ENCODE data around the gene MRPL36.

Gene MRPL36

GRCh38 chr5:1835431-1835830 is 35.8 kb upstream of the MRPL36 start:
- Mint-ChIP-seq H3K4me1 (ENCODE audit: low read depth) (no peaks in the 10 kb centered on the region), H3K36me3 (ENCODE audit: low read depth) (no peaks in the 10 kb centered on the region), H3K27ac (no peak overlapping the region), H3K9me3 (no peaks in the 10 kb centered on the region), H3K27me3 (peaks cover 4% of the 10 kb centered on the region), H3K4me3 (no peak overlapping the region)

GRCh38 chr5:1834721-1835429 is 35.2 kb upstream of the MRPL36 start:
- Mint-ChIP-seq H3K27ac (no peak overlapping the region), H3K36me3 (ENCODE audit: low read depth) (no peaks in the 10 kb centered on the region)

GRCh38 chr5:1834022-1834551 is 34.5 kb upstream of the MRPL36 start:
- Mint-ChIP-seq H3K27ac (no peak overlapping the region), H3K4me3 (no peak overlapping the region), H3K36me3 (ENCODE audit: low read depth) (no peaks in the 10 kb centered on the region), H3K9me3 (no peaks in the 10 kb centered on the region), H3K4me1 (ENCODE audit: low read depth) (no peaks in the 10 kb centered on the region), H3K27me3 (peaks cover under 1% of the 10 kb centered on the region)

More at GRCh38 chr5:1834721-1835429, 35.2 kb upstream of the MRPL36 start:
- peaks cover 3% of the 10 kb centered on the region for H3K27me3 Mint-ChIP-seq
- H3K4me3 Mint-ChIP-seq: no peak overlapping the region
- H3K4me1 Mint-ChIP-seq (ENCODE audit: low read depth): no peaks in the 10 kb centered on the region
- H3K9me3 Mint-ChIP-seq: no peaks in the 10 kb centered on the region

GRCh38 chr5:1833264-1834021 is 33.8 kb upstream of the MRPL36 start:
- no peaks in the 10 kb centered on the region for H3K27me3 Mint-ChIP-seq
- no peak overlapping the region for H3K27ac Mint-ChIP-seq
- H3K4me3 Mint-ChIP-seq: no peak overlapping the region
- H3K36me3 Mint-ChIP-seq (ENCODE audit: low read depth): no peaks in the 10 kb centered on the region
- no peaks in the 10 kb centered on the region for H3K4me1 Mint-ChIP-seq (ENCODE audit: low read depth)
- H3K9me3 Mint-ChIP-seq: no peaks in the 10 kb centered on the region

- no peak overlapping the region for H3K27ac Mint-ChIP-seq
- no peak overlapping the region for H3K4me3 Mint-ChIP-seq
- H3K9me3 Mint-ChIP-seq: no peaks in the 10 kb centered on the region
- no peaks in the 10 kb centered on the region for H3K36me3 Mint-ChIP-seq (ENCODE audit: low read depth)
- H3K4me1 Mint-ChIP-seq (ENCODE audit: low read depth): no peaks in the 10 kb centered on the region
- no peaks in the 10 kb centered on the region for H3K27me3 Mint-ChIP-seq
These were observed 33.0 kb upstream of the MRPL36 start for GRCh38 chr5:1832511-1833250.

- H3K9me3 Mint-ChIP-seq: no peaks in the 10 kb centered on the region
- no peak overlapping the region for H3K27ac Mint-ChIP-seq
- H3K27me3 Mint-ChIP-seq: no peaks in the 10 kb centered on the region
- H3K4me1 Mint-ChIP-seq (ENCODE audit: low read depth): no peaks in the 10 kb centered on the region
- H3K4me3 Mint-ChIP-seq: no peak overlapping the region
- peaks cover 6% of the 10 kb centered on the region for H3K36me3 Mint-ChIP-seq (ENCODE audit: low read depth)
These were observed 32.2 kb upstream of the MRPL36 start for GRCh38 chr5:1831677-1832313.

- H3K4me3 Mint-ChIP-seq: no peak overlapping the region
These were observed 31.6 kb upstream of the MRPL36 start for GRCh38 chr5:1831257-1831656.

GRCh38 chr5:1830571-1831228 is 31.1 kb upstream of the MRPL36 start:
- no peak overlapping the region for H3K4me3 Mint-ChIP-seq
- H3K4me1 Mint-ChIP-seq (ENCODE audit: low read depth): no peaks in the 10 kb centered on the region
- H3K27ac Mint-ChIP-seq: no peak overlapping the region
- no peaks in the 10 kb centered on the region for H3K27me3 Mint-ChIP-seq
- no peaks in the 10 kb centered on the region for H3K9me3 Mint-ChIP-seq
- H3K36me3 Mint-ChIP-seq (ENCODE audit: low read depth): peaks cover 12% of the 10 kb centered on the region

More at GRCh38 chr5:1831257-1831656, 31.6 kb upstream of the MRPL36 start:
- H3K36me3 Mint-ChIP-seq (ENCODE audit: low read depth): peaks cover 7% of the 10 kb centered on the region
- no peaks in the 10 kb centered on the region for H3K27me3 Mint-ChIP-seq
- no peaks in the 10 kb centered on the region for H3K9me3 Mint-ChIP-seq
- no peak overlapping the region for H3K27ac Mint-ChIP-seq
- H3K4me1 Mint-ChIP-seq (ENCODE audit: low read depth): no peaks in the 10 kb centered on the region

GRCh38 chr5:1827886-1828397 is 28.3 kb upstream of the MRPL36 start:
- Mint-ChIP-seq H3K9me3 (no peaks in the 10 kb centered on the region), H3K27me3 (no peaks in the 10 kb centered on the region), H3K36me3 (ENCODE audit: low read depth) (peaks cover 23% of the 10 kb centered on the region), H3K27ac (no peak overlapping the region), H3K4me1 (ENCODE audit: low read depth) (no peaks in the 10 kb centered on the region), H3K4me3 (no peak overlapping the region)

- no peaks in the 10 kb centered on the region for H3K27me3 Mint-ChIP-seq
- no peak overlapping the region for H3K27ac Mint-ChIP-seq
- no peaks in the 10 kb centered on the region for H3K4me1 Mint-ChIP-seq (ENCODE audit: low read depth)
- peaks cover 23% of the 10 kb centered on the region for H3K36me3 Mint-ChIP-seq (ENCODE audit: low read depth)
- no peaks in the 10 kb centered on the region for H3K9me3 Mint-ChIP-seq
- no peak overlapping the region for H3K4me3 Mint-ChIP-seq
These were observed 27.6 kb upstream of the MRPL36 start for GRCh38 chr5:1827025-1827885.

GRCh38 chr5:1826235-1826980 is 26.8 kb upstream of the MRPL36 start:
- H3K27ac Mint-ChIP-seq: no peak overlapping the region
- H3K36me3 Mint-ChIP-seq (ENCODE audit: low read depth): peaks cover 27% of the 10 kb centered on the region
- H3K4me3 Mint-ChIP-seq: no peak overlapping the region
- no peaks in the 10 kb centered on the region for H3K9me3 Mint-ChIP-seq
- H3K27me3 Mint-ChIP-seq: no peaks in the 10 kb centered on the region
- no peaks in the 10 kb centered on the region for H3K4me1 Mint-ChIP-seq (ENCODE audit: low read depth)

- no peaks in the 10 kb centered on the region for H3K27me3 Mint-ChIP-seq
- H3K9me3 Mint-ChIP-seq: no peaks in the 10 kb centered on the region
- peaks cover 34% of the 10 kb centered on the region for H3K36me3 Mint-ChIP-seq (ENCODE audit: low read depth)
- no peak overlapping the region for H3K4me3 Mint-ChIP-seq
- no peak overlapping the region for H3K27ac Mint-ChIP-seq
- no peaks in the 10 kb centered on the region for H3K4me1 Mint-ChIP-seq (ENCODE audit: low read depth)
These were observed 25.5 kb upstream of the MRPL36 start for GRCh38 chr5:1824903-1825841.
